ENCODE measurements around the gene NSMCE1. TPM values are rescaled to one million over a fixed set of nuclear protein-coding genes. Genes with fewer than 3 reads are reported as not detected.

The NSMCE1 gene
- total RNA-seq, 1 donor from 2014 or later, result 72.1 TPM

DNA sequence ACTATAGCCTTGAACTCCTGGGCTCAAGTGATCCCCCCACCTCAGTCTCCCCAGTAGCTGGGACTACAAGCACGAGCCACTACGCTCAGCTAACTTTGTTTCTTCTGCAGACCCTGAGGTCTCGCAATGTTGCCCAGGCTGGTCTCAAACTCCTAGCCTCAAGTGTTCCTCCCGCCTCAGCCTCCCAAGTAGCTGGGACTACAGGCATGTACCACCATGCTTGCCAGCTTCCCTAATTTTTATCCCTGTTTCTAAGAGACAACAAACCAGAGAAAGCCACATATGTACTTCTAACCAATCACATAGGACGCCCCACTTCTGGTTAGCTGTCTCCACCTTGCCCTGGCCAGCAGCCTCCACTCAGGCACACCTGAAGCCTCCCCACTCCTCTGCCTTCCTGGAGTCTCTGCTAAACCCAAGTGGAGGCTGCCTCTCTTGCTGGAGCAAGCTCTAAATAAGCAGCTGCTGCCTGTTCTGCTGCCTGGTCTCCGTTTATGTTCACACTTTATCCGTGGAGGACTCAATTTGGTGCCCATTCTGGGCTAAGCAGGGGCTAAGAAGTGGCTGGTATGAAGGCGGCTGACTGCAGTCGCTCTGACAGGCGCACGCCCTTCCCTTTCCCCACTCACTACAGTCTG lies 24.7 kb downstream of the NSMCE1 start:
- DNase-seq (ENCODE audit: low read depth), result no peak

DNA sequence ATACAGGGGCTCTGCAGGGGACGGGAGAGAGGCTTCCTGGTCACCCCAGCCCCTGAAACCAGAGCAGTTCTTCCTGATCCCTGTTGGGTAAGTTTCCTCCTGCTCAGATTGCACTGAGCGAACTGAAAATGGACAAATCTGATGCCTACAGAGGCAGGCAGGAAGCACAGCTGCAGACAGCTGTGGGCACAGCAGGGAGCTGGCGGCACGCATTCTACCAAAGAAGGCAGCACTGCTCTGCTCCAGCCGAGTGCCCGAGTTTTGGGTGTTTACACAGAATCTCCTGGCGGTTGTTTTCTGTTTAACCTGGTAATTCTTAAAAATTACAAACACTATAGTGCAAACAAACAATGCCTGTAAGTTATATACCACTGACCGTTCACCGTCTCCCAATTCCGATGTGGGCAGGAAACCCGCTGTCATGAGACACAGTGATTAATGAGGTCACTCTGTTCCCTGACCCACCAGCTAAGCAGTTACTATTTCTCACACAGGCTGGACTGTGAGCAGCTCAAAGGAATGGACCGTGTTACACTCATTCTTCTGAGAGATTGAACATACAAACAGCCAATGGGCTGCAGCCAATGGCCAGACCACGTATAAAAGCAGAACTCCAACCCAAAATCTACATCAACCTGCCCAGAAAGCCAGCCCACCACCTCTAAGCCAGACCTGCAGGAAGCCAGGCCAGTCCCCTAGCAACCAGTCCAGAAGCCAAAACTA lies 25.5 kb downstream of the NSMCE1 start:
- DNase-seq (ENCODE audit: low read depth), result peak; percentile 94

DNA sequence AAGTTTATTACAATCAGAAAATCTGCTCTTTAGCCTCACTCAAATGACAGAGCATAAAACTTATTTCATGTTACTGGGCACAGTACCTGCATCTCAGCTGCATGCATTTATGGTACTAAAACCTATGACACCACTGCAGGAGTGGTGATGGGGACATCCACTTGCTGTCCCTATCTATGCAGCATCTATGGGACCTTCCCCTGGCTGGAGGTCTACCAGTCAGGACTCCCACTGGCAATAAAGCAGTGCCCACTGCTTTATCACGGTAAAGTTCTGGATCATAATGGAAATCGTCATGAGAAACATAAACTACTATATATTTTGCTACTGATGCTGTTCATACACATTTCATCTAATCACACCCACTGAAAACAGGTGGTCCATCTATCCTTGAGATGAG lies 26.2 kb downstream of the NSMCE1 start:
- no peak for DNase-seq (ENCODE audit: low read depth)

DNA sequence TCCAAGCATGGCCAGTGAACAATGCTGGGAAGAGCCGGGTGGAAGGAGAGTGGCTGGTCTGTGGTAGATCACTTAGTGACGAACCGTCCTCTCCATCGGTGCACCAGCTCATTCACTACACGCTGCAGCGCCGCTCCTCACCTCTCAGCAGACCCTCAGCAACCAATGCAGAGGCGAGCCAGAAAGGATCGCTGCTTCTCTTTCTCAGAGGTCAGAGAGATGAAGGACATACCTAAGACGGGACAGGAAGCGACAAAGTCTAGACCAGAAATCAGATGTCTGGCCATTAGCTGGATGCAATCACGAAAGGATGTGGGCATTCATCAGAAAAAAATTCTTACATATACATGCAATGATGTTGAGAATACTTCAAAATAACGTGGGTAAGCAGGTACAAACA lies 26.9 kb downstream of the NSMCE1 start:
- no peak for DNase-seq (ENCODE audit: low read depth)

DNA sequence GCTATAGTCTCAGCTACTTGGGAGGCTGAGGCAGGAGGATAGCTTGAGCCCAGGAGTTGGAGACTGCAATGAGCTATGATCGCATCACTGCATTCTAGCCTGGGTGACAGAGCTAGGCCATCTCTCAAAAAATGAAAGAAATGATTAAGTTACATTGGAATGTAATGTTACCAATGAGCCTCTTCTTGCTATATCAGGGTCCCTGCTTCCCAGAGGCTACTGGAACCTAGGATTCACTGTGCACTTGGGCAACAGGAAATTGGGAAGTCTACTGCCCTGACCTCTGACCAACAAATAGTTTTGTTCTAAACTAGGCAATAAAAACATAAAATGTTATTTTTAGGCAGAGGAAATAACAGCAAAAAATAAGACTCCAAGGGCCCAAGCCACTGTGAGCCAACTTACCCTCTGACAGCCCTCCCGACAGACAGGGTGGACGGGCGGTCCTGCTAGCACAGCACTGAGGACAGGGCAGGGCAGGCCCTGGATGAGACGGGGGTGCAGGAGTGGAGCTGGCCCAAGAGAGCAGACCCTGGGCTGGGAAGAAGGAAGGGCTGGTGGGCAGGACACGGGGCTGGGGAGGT lies 27.5 kb downstream of the NSMCE1 start:
- DNase-seq (ENCODE audit: low read depth), result peak; percentile 38

DNA sequence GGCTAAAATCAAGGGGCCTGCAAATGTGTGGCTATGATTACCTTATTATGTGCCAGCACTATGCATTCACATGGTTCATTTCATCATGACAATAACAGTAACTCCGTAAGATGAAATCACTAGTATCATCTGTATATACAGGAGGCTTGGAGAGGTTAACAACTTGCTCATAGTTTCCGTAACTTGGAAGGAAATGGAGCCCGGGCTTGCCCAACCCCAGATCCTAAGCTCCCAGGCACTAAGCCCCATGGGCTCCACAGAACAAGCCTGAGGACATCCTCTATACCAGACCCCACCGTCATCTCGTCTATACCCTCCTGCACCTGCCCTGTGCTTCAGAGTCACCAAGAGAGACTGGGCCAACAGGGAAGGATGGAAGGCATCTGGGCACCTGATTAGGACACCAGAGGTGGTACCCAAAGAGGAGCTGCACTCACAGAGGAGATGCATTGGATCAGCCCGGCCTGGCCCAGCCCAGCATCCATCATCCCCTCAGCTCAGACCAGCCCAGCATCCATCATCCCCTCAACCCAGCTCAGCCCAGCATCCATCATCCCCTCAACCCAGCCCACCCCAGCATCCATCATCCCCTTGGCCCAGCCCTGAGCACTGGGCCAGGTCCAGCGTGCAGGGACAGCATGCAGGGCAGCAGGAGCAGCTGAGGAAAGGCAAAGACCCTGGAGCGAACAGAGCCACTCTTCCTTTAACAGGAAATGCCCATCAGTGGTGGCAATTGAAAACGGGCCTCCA lies 28.5 kb downstream of the NSMCE1 start:
- DNase-seq (ENCODE audit: low read depth), result no peak

DNA sequence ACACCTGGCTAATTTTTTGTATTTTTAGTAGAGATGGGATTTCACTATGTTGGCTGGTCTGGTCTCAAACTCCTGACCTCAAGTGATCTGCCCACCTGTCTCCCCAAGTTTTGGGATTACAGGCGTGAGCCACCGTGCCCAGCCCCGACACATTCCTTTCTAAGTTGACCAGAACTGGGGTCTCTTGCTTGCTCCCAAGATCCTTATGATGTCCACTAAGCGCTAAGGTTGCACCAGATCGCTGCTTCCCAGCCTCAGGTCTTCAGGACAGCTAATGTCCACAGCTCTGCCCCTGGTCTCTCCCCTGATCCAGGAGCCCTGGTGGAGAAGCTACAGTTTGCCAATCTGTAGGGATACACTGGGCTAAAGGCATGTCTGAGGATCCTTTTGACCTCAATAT lies 29.5 kb downstream of the NSMCE1 start:
- DNase-seq (ENCODE audit: low read depth), result no peak

DNA sequence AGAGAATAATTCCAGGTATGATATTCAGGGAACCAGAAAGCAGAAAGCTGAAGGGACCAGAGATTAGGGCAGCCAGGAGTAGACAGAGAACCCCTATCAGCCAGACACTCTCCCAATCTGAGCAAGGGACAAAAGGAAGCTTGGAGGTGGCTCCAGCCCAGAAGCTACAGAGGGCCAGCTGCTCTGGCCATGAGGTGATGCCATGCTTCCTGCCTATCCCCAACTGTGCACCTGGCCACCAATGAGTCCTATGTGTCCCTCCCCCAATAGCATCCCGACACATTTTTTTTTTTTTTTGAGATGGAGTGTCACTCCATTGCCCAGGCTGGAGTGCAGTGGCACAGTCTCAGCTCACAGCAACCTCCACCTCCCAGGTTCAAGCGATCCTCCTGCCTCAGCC lies 30.0 kb downstream of the NSMCE1 start:
- no peak for DNase-seq (ENCODE audit: low read depth)

DNA sequence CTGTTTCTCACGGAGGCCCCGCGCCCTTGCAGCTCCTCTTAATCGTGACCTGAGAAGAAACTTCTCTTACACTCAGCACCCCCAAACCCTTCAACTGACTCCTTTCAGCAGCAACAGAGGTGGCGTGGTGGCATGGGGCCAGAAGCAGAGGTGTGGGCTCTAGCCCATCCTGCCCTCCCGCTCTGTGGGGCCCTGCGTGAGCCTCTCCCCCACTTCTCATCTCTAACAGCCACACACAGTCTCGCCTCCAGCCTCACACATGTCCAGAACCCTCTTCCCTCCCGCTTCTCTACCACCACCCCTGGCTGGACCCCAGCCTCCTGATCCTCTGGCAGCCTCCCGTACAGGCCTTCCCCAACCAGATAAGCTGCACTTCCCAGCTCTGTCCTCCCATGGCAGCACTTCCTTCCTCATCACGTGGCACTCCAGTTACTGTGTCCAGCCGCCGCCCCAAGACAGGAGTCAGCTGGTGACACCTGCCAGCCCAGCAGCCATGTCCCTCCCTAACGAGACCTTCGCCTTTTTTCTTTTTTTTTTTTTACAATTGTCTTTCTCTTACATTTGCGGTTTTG lies 30.5 kb downstream of the NSMCE1 start:
- DNase-seq (ENCODE audit: low read depth), result no peak

DNA sequence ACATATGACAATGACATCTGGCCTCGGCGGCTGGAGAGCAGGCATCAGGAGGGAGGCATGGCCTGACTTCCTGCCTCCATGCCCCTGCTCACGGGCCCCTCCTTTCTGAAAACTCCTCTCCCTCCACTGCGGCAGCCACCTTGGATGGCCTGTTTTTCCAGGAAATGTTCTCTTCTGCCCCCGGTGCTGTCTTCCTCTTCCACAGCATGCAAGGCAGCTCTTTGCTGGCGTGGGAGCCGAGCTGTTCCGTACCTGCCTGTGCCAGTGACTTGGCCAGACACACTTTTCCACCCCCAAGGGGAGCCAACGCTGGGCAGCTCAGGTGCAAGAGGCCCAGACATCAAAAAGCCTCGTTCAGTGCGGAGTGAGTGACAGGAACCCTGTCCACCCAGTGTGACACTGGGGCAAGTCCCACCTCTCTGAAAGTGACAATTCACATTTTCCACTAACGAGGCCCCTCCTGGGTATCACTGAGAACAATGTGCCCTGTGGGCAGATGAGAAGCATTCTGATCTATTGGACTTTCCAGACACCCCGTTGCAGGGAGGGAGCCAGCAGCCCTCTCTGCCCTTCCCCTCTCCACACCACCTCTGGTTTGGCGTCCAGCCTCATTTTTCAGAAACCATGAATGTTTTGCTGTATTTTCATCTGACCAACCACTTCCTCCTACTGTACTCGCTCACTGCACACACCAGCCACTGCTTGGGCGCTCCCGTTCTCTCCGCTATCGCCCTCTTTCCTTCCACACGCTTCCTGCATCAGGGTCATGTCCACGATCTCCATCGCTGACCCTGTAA lies 31.2 kb downstream of the NSMCE1 start:
- no peak for DNase-seq (ENCODE audit: low read depth)

DNA sequence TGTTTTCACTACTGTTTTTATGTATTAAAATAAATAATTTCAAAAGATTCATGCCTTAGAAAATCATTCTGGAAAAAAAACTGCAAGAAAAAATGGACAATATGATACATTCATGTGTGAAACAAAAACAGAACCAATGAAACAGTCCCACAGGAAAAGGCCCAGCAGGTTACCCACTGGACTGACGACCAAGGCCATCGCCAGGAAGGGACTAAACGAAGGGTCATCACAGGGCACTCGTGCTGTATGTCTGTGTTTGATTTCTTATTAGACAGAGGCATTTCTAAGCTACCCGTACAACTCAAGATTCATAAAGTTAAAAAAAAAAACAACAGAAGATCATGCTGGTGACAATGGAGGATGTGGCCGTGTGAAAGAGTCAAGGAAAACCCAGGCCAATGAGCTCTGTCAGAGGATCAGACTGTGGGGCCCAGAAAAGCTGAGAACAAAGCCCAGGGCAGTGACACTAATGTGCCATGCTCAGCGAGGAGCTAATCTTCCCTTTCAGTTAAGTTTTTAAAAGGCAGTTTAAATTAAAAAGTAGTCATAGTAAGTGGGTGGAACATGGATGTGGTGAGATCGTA lies 31.8 kb downstream of the NSMCE1 start:
- no peak for DNase-seq (ENCODE audit: low read depth)

DNA sequence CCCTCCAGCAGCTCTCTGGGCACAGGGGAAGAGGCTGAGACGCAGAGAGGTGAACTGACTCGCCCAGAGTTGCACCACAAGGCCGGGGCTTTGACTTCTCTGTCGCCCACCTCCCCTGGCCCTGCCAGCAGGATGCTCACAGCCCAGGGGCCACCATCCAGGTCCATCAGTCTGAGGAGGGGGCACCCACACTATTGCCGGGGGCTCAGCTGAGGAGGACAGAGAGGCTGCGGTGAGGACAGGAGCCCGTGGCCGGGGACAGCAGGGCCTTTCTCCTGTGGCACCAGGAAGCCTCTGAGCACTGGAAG lies 32.7 kb downstream of the NSMCE1 start:
- no peak for DNase-seq (ENCODE audit: low read depth)

DNA sequence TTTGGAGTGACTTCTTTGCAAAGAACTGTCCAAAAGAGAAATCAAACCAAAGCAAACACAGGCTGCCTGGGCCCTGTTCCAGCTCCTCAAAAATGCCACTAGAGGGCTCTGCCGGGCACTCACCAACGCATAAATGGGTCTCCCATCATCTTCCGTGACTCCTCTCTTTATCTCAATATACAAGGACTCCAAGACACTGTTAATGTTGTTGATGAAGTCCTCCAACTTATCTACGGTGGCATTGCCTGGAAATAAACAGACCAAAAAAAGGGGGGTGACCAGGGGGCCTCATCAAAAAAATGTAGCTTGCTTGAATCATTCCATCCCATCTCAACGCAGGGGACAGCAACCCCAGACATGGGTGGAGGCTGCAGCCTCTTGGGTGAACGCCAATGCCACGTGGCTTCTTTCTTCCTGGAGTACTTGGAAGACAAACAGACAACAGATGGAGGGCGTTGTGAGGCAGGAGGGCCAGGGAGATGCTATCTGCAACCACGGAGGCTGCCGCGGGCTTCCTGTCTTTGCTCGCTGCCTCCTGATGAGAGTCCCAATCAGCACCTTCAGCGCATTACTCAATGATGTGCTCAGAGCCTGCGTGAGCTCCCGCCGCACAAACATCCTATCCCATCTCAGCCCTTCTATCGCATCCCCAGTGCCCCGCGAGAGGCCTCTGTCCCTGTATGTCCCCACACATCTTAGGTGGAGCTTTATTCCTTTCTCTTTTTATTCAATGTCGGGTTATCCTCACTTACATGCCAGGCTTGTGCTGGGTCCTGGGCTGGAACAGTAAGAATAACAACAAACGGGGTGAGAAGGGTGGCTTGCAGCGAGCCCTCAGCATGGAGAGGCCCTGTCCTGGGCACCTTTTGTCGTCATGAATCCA lies 33.3 kb downstream of the NSMCE1 start:
- DNase-seq (ENCODE audit: low read depth), result peak; percentile 55

DNA sequence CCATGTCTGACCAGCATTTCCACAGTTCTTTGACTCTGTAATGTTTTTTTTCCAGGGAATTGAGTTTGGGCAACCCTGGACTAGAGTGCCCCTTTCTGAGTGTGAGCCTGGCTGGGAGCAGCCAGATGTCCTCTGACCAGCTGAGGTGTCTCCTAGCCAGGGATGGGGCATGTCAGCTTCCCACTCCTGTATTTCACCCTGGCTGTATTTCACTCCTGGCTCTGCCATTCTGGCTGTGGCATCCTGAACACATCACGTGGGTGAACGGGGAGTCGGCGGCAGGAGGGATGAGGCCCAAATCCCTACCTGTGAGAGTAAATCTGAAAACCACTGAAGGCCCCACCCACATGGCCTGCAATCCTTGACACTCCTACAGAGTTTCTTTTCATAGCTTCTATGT lies 34.0 kb downstream of the NSMCE1 start:
- DNase-seq (ENCODE audit: low read depth), result no peak

DNA sequence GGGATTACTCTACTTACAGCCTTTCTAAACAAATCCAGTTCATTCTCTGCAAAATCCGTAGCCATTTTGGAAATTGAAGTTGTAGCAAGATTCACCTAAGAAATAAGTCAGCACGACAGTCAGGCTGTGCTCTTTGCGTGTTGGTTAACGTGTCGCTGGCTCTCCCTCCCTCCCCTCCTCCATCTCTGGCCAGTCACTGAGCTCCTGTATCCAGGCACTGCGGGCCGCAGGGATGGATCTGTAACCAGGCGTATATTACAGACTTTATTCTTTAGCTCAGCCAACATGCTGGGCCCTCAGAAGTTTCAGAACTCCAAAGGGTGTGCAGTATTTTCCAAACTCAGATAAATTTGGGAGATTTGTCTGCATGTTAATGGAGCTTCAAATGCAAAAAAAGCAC lies 34.4 kb downstream of the NSMCE1 start:
- no peak for DNase-seq (ENCODE audit: low read depth)

DNA sequence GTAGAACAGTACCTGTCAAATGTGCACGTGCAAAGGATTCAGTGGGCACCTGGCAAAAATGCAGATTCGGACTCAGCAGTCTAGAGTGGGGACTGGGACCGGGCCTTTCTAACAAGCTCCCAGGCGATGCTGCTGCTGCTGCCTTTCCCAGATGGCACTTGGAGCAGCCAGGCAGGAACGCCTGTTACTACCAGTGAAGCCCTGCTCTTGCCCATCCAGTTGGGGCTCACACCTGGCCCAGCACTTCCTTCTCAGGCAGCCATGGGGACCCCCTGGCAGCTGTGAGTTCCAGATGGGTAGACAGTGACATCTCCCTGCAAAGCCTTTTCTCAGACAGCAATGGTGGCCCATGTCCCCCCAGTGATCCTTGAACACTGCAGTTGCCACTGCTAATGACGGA lies 34.8 kb downstream of the NSMCE1 start:
- DNase-seq (ENCODE audit: low read depth), result no peak

DNA sequence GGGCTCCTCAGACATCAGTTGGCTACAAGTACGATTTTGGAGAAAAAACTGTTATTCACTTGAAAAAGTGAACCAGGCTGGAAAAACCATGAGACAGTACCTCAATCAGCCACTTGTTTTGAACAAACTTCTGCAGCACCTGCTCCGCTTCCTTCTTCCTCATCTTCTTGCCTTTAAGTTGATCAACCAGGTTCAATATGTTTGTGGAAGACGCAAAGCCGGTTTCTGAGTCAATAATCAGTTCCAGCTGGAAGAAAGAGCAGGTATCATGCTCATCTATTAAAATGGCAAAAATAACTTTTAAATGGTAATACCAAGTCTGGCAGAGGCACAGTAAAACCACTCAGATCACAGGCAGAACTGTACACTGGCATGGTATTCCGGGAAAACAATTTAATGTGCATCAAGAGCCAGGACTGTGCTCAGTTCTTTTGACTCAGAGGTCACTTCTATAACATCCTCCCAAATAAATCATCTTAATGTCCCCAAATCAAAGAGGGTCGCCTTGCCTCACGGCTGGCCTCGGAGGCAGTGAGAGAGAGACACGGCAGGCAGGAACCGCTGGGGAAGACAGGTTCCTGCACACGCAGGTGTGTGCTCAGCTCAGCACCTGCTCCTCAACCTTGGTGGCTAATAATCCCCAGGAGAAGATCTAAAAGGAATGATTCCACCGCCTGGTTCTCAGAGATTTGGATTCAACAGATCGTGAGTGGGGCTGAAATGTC lies 35.5 kb downstream of the NSMCE1 start:
- no peak for DNase-seq (ENCODE audit: low read depth)

DNA sequence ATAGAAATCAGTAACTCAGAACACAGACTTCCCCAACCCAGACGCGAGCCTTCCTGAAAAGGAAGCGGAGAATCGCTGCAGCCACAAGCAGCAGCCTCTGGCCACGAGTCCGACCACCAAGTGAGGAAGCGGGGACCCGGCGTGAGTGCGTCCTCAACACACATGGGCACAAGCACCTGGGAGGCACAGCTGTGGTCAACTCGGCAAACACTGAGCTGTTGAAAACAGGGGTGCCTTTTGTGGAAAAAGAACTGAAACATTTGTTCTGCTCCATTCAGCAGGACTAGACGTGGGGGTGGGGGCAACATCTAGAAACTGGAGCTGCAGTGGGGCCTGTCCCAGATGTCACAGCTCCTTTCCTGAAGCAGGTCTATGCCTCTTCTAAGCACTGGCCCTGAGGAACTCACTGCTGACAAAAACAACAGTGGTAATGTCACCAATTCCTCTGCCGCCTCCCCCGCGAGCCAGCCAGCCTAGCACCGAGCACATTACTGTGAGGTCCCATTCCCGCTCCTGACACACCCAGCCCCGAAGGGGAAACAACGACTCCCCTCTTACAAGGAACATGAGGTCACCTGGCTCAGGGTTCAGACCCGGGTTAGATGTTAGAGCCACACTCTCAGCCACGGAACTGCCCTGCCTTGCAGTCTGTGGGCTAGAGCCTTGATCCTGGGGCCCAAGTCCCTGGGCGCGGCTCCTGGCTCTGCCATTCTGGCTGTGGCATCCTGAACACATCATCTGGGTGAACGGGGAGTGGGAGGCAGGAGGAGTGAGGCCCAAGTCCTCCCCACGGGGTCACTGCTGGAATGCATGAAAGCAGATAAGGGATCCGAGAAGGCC lies 36.3 kb downstream of the NSMCE1 start:
- no peak for DNase-seq (ENCODE audit: low read depth)

DNA sequence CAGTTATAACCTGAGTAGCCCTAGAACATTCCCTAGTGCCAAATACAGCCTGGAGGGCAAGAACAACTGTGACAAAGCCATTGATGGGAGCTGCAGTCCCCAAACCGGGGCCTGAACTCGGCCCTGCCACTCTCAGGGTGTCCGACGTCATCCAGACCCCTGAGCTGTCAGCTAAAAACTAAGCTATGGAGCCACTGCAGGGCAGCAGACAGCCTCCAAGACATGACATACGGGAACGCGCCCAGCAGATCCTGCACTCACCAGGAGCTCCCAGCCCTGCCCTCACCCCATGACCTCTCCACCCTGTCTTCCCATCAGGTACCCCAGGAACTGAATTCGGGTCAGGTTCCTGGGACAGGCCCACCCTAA lies 36.9 kb downstream of the NSMCE1 start:
- no peak for DNase-seq (ENCODE audit: low read depth)

Data from renal cortical epithelial cell (primary cell).